HG03432 (cell line): ENCODE data around the gene RASA4.
"Not testable (repeated sequence)": the region's sequence is repeated elsewhere in the genome, so short reads cannot be mapped to it uniquely, and the experiment has no call there.

ENCODE experiments used
- ATAC-seq: cut with Tn5 transposase; IDR thresholded peaks from one replicate; pipeline ENCODE4 v1.9.1; 2021; ENCODE audit warnings: mild to moderate bottlenecking, moderate library complexity; ENCODE audit not compliant: unreplicated experiment

Gene RASA4

GRCh38 chr7:102606848-102607247 is 9.7 kb downstream of the RASA4 start:
- ATAC-seq: not testable (repeated sequence)

- not testable (repeated sequence) for ATAC-seq
Observed at GRCh38 chr7:102604431-102605145, 12.0 kb downstream of the RASA4 start.

- ATAC-seq: not testable (repeated sequence)
Observed at GRCh38 chr7:102602317-102602716, 14.2 kb downstream of the RASA4 start.

GRCh38 chr7:102599699-102600098 is 16.9 kb downstream of the RASA4 start:
- not testable (repeated sequence) for ATAC-seq

- ATAC-seq: not testable (repeated sequence)
Observed at GRCh38 chr7:102596036-102596435, 20.5 kb downstream of the RASA4 start.

- ATAC-seq: peak; percentile 80
Observed at GRCh38 chr7:102593637-102594334, 22.8 kb downstream of the RASA4 start.

GRCh38 chr7:102592477-102593019 is 24.0 kb downstream of the RASA4 start:
- ATAC-seq: peak; percentile 53

- peak; percentile 37 for ATAC-seq
Observed at GRCh38 chr7:102589857-102590256, 26.7 kb downstream of the RASA4 start.

GRCh38 chr7:102583495-102583894 is 33.1 kb downstream of the RASA4 start:
- not testable (repeated sequence) for ATAC-seq

- not testable (repeated sequence) for ATAC-seq
Observed at GRCh38 chr7:102581722-102582121, 34.8 kb downstream of the RASA4 start.

GRCh38 chr7:102578486-102578885 is 38.1 kb downstream of the RASA4 start:
- not testable (repeated sequence) for ATAC-seq

GRCh38 chr7:102577315-102578240 is 39.0 kb downstream of the RASA4 start:
- not testable (repeated sequence) for ATAC-seq

- not testable (repeated sequence) for ATAC-seq
Observed at GRCh38 chr7:102576363-102576762, 40.2 kb downstream of the RASA4 start.

- ATAC-seq: not testable (repeated sequence)
Observed at GRCh38 chr7:102574607-102575006, 41.9 kb downstream of the RASA4 start.

GRCh38 chr7:102572261-102573239 is 44.0 kb downstream of the RASA4 start, which contains the start of gene POLR2J3:
POLR2J3 (minus strand) TSS chr7:102572583; CDS start chr7:102572521, 62 bp downstream.
- peak; percentile 93 for ATAC-seq

- not testable (repeated sequence) for ATAC-seq
Observed at GRCh38 chr7:102568620-102569019, 47.9 kb downstream of the RASA4 start.

- ATAC-seq: not testable (repeated sequence)
Observed at GRCh38 chr7:102550808-102551422, 65.6 kb downstream of the RASA4 start, which contains the start of gene SPDYE2. SPDYE2 (plus strand) TSS chr7:102551226; CDS start chr7:102553256, 2,030 bp downstream.

- peak; percentile 86 for ATAC-seq
Observed at GRCh38 chr7:102546353-102546752, 70.2 kb downstream of the RASA4 start.

GRCh38 chr7:102545288-102545687 is 71.3 kb downstream of the RASA4 start:
- ATAC-seq: not testable (repeated sequence)
